Measurements from ENCODE around the gene NCOA7.

- TF ChIP-seq CTCF (IDR thresholded peaks at IDR 0.05; ENCODE audit: insufficient read depth, low read length, poor library complexity, severe bottlenecking) (peak; percentile 51), EZH2phosphoT487 (conservative IDR thresholded peaks at IDR 0.05; ENCODE audit: low read length) (no peak)
Observed at GRCh38 chr6:125753218-125753936, 37.4 kb upstream of the NCOA7 start.

Measured in SU-DHL-6 (cell line).